Umbilical cord (tissue), 1 donor: ENCODE measurements around the gene SOBP. TPM values are rescaled to one million over a fixed set of nuclear protein-coding genes. Genes with fewer than 3 reads are reported as not detected.

Experiments used
- total RNA-seq: library from RNA; depleted of rRNA; stranded (reverse); fragments of >200 nt; gene quantifications from one replicate; pipeline ENCODE4 v1.2.3, GENCODE V29; 2014; ENCODE audit warnings: low replicate concordance; ENCODE audit not compliant: insufficient read depth

SOBP gene
- total RNA-seq, 1 donor from 2014 or later, result 29.6 TPM

Other genes with a start within 250 kb of the SOBP start
- 6.3 TPM for gene PDSS2, start 30.6 kb upstream of the SOBP start, total RNA-seq